ENCODE results near the gene HNRNPH1. TPM values are rescaled to one million over a fixed set of nuclear protein-coding genes. Genes with fewer than 3 reads are reported as not detected.

HNRNPH1 gene
- polyA plus RNA-seq, 1 donor from 2014 or later, result 982 TPM

- no peaks in the 10 kb centered on the region for H4K20me1 ChIP-seq (ENCODE audit: insufficient read depth)
- H3K27ac ChIP-seq (ENCODE audit: low read length), result no peak overlapping the region
- H3K27me3 ChIP-seq (ENCODE audit: insufficient read depth, low read depth, low read length), result no peaks in the 10 kb centered on the region
- peaks cover 6% of the 10 kb centered on the region for H3K36me3 ChIP-seq (ENCODE audit: insufficient read depth, low read length)
- H3K4me3 ChIP-seq (ENCODE audit: low read length), result no peak overlapping the region
- TF ChIP-seq, protein P1, sequence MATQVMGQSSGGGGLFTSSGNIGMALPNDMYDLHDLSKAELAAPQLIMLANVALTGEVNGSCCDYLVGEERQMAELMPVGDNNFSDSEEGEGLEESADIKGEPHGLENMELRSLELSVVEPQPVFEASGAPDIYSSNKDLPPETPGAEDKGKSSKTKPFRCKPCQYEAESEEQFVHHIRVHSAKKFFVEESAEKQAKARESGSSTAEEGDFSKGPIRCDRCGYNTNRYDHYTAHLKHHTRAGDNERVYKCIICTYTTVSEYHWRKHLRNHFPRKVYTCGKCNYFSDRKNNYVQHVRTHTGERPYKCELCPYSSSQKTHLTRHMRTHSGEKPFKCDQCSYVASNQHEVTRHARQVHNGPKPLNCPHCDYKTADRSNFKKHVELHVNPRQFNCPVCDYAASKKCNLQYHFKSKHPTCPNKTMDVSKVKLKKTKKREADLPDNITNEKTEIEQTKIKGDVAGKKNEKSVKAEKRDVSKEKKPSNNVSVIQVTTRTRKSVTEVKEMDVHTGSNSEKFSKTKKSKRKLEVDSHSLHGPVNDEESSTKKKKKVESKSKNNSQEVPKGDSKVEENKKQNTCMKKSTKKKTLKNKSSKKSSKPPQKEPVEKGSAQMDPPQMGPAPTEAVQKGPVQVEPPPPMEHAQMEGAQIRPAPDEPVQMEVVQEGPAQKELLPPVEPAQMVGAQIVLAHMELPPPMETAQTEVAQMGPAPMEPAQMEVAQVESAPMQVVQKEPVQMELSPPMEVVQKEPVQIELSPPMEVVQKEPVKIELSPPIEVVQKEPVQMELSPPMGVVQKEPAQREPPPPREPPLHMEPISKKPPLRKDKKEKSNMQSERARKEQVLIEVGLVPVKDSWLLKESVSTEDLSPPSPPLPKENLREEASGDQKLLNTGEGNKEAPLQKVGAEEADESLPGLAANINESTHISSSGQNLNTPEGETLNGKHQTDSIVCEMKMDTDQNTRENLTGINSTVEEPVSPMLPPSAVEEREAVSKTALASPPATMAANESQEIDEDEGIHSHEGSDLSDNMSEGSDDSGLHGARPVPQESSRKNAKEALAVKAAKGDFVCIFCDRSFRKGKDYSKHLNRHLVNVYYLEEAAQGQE (IDR thresholded peaks at IDR 0.05; ENCODE audit: borderline replicate concordance), result no peak
- no peak for TF ChIP-seq TAF1 (IDR thresholded peaks at IDR 0.05; ENCODE audit: low read depth)
- no peak for TF ChIP-seq MXI1 (conservative IDR thresholded peaks at IDR 0.05; ENCODE audit: poor library complexity, severe bottlenecking)
- no peak for TF ChIP-seq RAD21 (conservative IDR thresholded peaks at IDR 0.05)
- TF ChIP-seq EP300 (conservative IDR thresholded peaks at IDR 0.05; ENCODE audit: poor library complexity, severe bottlenecking), result no peak
- TF ChIP-seq SMC3 (conservative IDR thresholded peaks at IDR 0.05; ENCODE audit: poor library complexity), result no peak
- no peak for TF ChIP-seq POLR2AphosphoS5 (IDR thresholded peaks at IDR 0.05)
- TF ChIP-seq, protein P2, sequence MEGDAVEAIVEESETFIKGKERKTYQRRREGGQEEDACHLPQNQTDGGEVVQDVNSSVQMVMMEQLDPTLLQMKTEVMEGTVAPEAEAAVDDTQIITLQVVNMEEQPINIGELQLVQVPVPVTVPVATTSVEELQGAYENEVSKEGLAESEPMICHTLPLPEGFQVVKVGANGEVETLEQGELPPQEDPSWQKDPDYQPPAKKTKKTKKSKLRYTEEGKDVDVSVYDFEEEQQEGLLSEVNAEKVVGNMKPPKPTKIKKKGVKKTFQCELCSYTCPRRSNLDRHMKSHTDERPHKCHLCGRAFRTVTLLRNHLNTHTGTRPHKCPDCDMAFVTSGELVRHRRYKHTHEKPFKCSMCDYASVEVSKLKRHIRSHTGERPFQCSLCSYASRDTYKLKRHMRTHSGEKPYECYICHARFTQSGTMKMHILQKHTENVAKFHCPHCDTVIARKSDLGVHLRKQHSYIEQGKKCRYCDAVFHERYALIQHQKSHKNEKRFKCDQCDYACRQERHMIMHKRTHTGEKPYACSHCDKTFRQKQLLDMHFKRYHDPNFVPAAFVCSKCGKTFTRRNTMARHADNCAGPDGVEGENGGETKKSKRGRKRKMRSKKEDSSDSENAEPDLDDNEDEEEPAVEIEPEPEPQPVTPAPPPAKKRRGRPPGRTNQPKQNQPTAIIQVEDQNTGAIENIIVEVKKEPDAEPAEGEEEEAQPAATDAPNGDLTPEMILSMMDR (IDR thresholded peaks at IDR 0.05; ENCODE audit: poor library complexity, severe bottlenecking), result no peak
- TF ChIP-seq EZH2 (IDR thresholded peaks at IDR 0.05; ENCODE audit: borderline replicate concordance, insufficient read depth, low read length, poor library complexity, severe bottlenecking), result no peak
- no peaks in the 10 kb centered on the region for H3K9me3 ChIP-seq (ENCODE audit: low read length)
- H3F3A ChIP-seq (ENCODE audit: insufficient read depth, low read length, poor library complexity, severe bottlenecking), result no peaks in the 10 kb centered on the region
- no peak overlapping the region for H3K9ac ChIP-seq (ENCODE audit: low read length)
- no peak overlapping the region for H3K4me2 ChIP-seq (ENCODE audit: low read length)
- no peaks in the 10 kb centered on the region for H3K79me2 ChIP-seq (replicated peaks; ENCODE audit: insufficient read depth, low read length)
- H2AFZ ChIP-seq (ENCODE audit: low read depth, low read length), result no peak overlapping the region
- H3K9me2 ChIP-seq (ENCODE audit: insufficient read depth, low read length), result no peaks in the 10 kb centered on the region
Observed at GRCh38 chr5:179568721-179569120, 54.8 kb downstream of the HNRNPH1 start.

DNA sequence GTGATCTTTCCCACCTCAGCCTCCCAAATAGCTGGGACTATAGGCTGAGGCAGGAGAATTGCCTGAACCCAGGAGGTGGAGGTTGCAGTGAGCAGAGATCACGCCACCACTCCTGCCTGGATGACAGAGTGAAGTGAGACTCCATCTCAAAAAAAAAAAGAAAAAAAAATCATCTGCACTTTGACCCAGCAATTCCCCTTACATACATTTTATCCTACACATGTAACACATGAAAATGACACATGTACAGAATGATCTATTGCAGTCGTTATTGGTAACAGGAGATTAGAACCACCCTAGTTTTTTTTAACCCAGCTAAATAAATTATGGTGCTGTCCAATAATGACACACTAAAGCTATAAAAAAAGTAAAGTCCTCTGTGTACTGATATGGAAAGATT, 58.9 kb downstream of the HNRNPH1 start:
- Histone ChIP-seq H3K27me3 (ENCODE audit: insufficient read depth, low read depth, low read length) (no peaks in the 10 kb centered on the region), H4K20me1 (ENCODE audit: insufficient read depth) (no peaks in the 10 kb centered on the region), H3K9ac (ENCODE audit: low read length) (no peak overlapping the region), H3K9me2 (ENCODE audit: insufficient read depth, low read length) (no peaks in the 10 kb centered on the region), H3F3A (ENCODE audit: insufficient read depth, low read length, poor library complexity, severe bottlenecking) (no peaks in the 10 kb centered on the region), H2AFZ (ENCODE audit: low read depth, low read length) (no peak overlapping the region), H3K9me3 (ENCODE audit: low read length) (no peaks in the 10 kb centered on the region), H3K36me3 (ENCODE audit: insufficient read depth, low read length) (peaks cover 10% of the 10 kb centered on the region), H3K27ac (ENCODE audit: low read length) (no peak overlapping the region), H3K4me2 (ENCODE audit: low read length) (no peak overlapping the region), H3K79me2 (replicated peaks; ENCODE audit: insufficient read depth, low read length) (peaks cover 22% of the 10 kb centered on the region), H3K4me3 (ENCODE audit: low read length) (no peak overlapping the region)
- TF ChIP-seq SMC3 (conservative IDR thresholded peaks at IDR 0.05; ENCODE audit: poor library complexity) (no peak), RAD21 (conservative IDR thresholded peaks at IDR 0.05) (no peak), EP300 (conservative IDR thresholded peaks at IDR 0.05; ENCODE audit: poor library complexity, severe bottlenecking) (no peak), TAF1 (IDR thresholded peaks at IDR 0.05; ENCODE audit: low read depth) (no peak), POLR2AphosphoS5 (IDR thresholded peaks at IDR 0.05) (no peak)
- TF ChIP-seq, protein P2 (IDR thresholded peaks at IDR 0.05; ENCODE audit: poor library complexity, severe bottlenecking), result no peak
- TF ChIP-seq, protein P1 (IDR thresholded peaks at IDR 0.05; ENCODE audit: borderline replicate concordance), result no peak

Data from neural cell (in vitro differentiated cells).